GM23248 (cell line): ENCODE data around the gene TLK1.

Experiments used
- EZH2 ChIP-seq: fragments of 200-600 bp; sonication (generic); IDR thresholded peaks from 2 replicates; pipeline ENCODE4 v1.6.1; 2018; ENCODE audit warnings: antibody characterized with exemption, mild to moderate bottlenecking; ENCODE audit not compliant: insufficient read depth, poor library complexity, severe bottlenecking
- EZH2phosphoT487 ChIP-seq: fragments of 200-600 bp; sonication (generic); IDR thresholded peaks from 2 replicates; pipeline ENCODE4 v1.6.1; 2018; ENCODE audit warnings: antibody characterized with exemption, moderate library complexity, mild to moderate bottlenecking, low read depth; ENCODE audit not compliant: insufficient read depth

- no peak for TF ChIP-seq EZH2
- TF ChIP-seq EZH2phosphoT487: no peak
Observed at GRCh38 chr2:171187819-171188218, 27.1 kb upstream of the TLK1 start.
